Neural crest cell (in vitro differentiated cells): ENCODE data around the gene C9orf50. TPM values are rescaled to one million over a fixed set of nuclear protein-coding genes. Genes with fewer than 3 reads are reported as not detected.

Source experiments
- DNase-seq: peaks from one replicate; pipeline ENCODE4 v3.0.0; 2021; ENCODE audit warnings: low read depth, mixed read lengths, low spot score
- H3K27ac Mint-ChIP-seq: one replicate; pipeline ENCODE4 v1.8.0; 2021; ENCODE audit warnings: mild to moderate bottlenecking, mixed read lengths; ENCODE audit not compliant: unreplicated experiment
- H3K27me3 Mint-ChIP-seq: 2 replicates; pipeline ENCODE4 v1.8.0; 2021; ENCODE audit warnings: low read depth, mild to moderate bottlenecking, mixed read lengths
- H3K36me3 Mint-ChIP-seq: 2 replicates; pipeline ENCODE4 v1.8.0; 2021; ENCODE audit warnings: low read depth, mild to moderate bottlenecking, mixed read lengths
- H3K4me1 Mint-ChIP-seq: 2 replicates; pipeline ENCODE4 v1.8.0; 2021; ENCODE audit warnings: mixed read lengths
- H3K4me3 Mint-ChIP-seq: one replicate; pipeline ENCODE4 v1.8.0; 2021; ENCODE audit warnings: mild to moderate bottlenecking, mixed read lengths
- H3K9me3 Mint-ChIP-seq: 2 replicates; pipeline ENCODE4 v1.8.0; 2021; ENCODE audit warnings: mixed read lengths
- CTCF ChIP-seq: fragments of 200-600 bp; sonication (generic); conservative IDR thresholded peaks from 2 replicates; pipeline ENCODE4 v1.5.0; 2021; ENCODE audit warnings: antibody characterized with exemption, mild to moderate bottlenecking
- total RNA-seq: library from RNA; stranded (reverse); gene quantifications from 2 replicates; pipeline ENCODE4 v1.2.1, GENCODE V29; 2021

Gene C9orf50
- total RNA-seq, 1 donor from 2014 or later: 0.26 TPM

GRCh38 chr9:129610473-129611306 lies 10.2 kb downstream of the C9orf50 start:
- H3K27me3 Mint-ChIP-seq: peaks cover 3% of the 10 kb centered on the region
- peak overlapping the region; percentile 76 for H3K4me3 Mint-ChIP-seq
- no peak overlapping the region for H3K27ac Mint-ChIP-seq
- H3K9me3 Mint-ChIP-seq: no peaks in the 10 kb centered on the region
- peaks cover 37% of the 10 kb centered on the region for H3K4me1 Mint-ChIP-seq
- H3K36me3 Mint-ChIP-seq: no peaks in the 10 kb centered on the region
- peak; percentile 83 for DNase-seq
- peak; percentile 90 for TF ChIP-seq CTCF

GRCh38 chr9:129610213-129610472 lies 10.8 kb downstream of the C9orf50 start:
- peaks cover 38% of the 10 kb centered on the region for H3K4me1 Mint-ChIP-seq
- H3K4me3 Mint-ChIP-seq: no peak overlapping the region
- no peaks in the 10 kb centered on the region for H3K36me3 Mint-ChIP-seq
- H3K27ac Mint-ChIP-seq: no peak overlapping the region
- no peak for TF ChIP-seq CTCF
- DNase-seq: no peak
- H3K9me3 Mint-ChIP-seq: no peaks in the 10 kb centered on the region
- H3K27me3 Mint-ChIP-seq: peaks cover 3% of the 10 kb centered on the region

DNA sequence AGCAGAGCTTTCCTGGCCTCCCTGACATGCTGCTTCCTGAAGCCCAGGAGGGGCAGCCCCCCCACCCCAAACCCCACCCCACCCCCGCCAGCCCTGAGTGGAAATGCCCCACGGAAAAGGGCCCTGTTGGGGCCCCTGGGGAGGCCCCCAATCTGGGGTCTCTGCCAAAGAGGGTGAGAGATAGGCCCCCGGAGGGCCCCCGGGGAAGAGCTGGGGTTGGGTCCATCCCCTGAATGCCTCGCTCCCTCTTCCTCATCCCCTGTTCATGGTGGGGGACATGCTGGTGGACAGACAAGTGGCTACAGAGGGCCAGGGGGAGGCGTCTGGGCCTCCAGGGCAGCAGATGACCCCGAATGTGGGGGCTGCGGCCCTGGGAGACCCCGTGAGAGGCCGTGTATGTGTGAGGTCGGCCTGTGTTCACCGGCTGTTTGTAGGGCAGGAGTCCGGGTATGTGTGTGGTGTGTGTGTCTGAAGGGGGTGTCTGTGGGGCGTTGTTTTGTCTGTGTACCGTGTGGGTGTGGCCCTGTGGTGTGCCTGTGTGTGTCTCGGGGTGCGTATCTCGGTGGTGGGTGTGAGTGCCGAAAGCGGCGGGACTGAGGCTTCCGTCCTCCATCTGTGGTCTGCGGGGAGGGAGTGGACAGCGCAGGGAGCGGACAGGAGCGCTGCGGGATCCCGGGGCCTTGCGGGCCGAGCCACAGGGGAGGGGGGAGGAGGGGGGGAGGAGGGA lies 11.3 kb downstream of the C9orf50 start:
- no peak for TF ChIP-seq CTCF
- no peak for DNase-seq
- H3K4me1 Mint-ChIP-seq: peaks cover 40% of the 10 kb centered on the region
- no peaks in the 10 kb centered on the region for H3K9me3 Mint-ChIP-seq
- peak overlapping the region; percentile 90 for H3K4me3 Mint-ChIP-seq
- H3K27ac Mint-ChIP-seq: peak overlapping the region; percentile 43
- H3K27me3 Mint-ChIP-seq: peaks cover 3% of the 10 kb centered on the region
- no peaks in the 10 kb centered on the region for H3K36me3 Mint-ChIP-seq

DNA sequence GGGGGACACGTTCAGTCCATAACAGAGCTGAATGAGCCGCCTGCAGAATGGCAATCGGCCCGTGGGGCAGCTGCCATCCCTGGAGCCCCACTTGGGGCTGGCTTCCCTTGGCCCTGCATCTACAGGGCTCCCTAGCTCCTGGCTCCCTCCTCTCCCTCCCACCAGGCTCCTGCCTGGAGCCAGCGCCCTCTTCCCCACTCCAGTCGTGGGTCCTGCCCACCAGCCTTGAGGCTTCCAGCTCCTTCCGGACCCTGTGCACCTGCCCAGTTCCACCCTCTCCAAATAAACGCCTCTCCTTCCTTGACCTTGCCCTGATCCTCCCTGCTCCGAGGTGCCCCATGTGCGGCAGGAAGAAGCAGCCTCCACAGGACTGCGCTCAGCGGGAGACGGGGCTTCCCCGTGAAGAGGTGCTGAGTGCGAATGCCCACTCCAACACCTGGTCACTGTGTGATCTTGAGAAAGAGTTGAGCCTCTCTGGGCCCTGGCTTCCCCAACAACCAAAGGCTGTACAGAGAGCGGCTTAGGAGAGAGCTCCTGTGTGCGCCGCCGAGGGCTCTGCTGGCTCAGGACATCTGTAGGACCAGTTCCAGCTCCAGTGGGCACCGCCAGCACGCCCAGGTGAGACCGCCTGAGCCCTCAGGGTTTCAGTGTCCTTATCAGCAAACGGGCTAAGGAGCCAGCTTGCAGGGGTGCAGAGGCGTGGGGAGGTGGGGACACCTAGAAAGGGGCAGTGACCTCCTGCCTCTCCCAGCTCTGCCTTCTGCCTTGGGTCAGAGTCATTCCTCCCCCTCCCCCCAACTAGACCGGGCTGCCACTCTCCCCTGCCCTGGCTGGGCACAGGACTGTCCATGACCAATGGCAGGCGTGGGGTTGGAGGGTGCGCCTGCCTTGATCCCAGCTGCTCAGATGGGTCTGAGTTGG lies 12.1 kb downstream of the C9orf50 start:
- Mint-ChIP-seq H3K27ac (no peak overlapping the region), H3K4me3 (peak overlapping the region; percentile 59), H3K36me3 (no peaks in the 10 kb centered on the region), H3K4me1 (peaks cover 41% of the 10 kb centered on the region), H3K9me3 (no peaks in the 10 kb centered on the region), H3K27me3 (peaks cover 3% of the 10 kb centered on the region)
- no peak for DNase-seq
- no peak for TF ChIP-seq CTCF

DNA sequence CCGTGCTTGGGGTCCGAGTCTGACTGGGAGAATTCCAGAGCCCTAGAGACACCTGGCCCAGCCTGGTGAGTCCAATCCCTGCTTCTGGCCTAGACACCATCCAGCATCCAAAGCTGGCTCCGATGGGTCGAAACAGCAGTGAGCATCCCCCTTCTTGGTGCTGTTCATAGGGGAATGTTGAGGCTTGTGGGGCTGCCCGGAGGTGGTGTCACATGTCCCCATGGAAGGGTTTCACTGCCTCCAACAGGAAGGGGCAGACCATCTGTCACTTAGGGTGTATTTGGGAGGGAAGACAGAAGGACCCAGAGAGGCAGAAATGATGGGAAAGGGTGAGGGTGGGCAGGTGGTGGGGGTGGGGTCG lies 13.9 kb downstream of the C9orf50 start:
- peaks cover 45% of the 10 kb centered on the region for H3K4me1 Mint-ChIP-seq
- H3K27me3 Mint-ChIP-seq: peaks cover 3% of the 10 kb centered on the region
- no peak for DNase-seq
- H3K27ac Mint-ChIP-seq: no peak overlapping the region
- TF ChIP-seq CTCF: no peak
- H3K4me3 Mint-ChIP-seq: no peak overlapping the region
- no peaks in the 10 kb centered on the region for H3K9me3 Mint-ChIP-seq
- no peaks in the 10 kb centered on the region for H3K36me3 Mint-ChIP-seq
